GM15510 (cell line): ENCODE results near the gene LYST.

Experiments
- POLR2A ChIP-seq: IDR thresholded peaks from 3 replicates; pipeline ENCODE4 v1.6.1; 2011; ENCODE audit warnings: borderline replicate concordance; ENCODE audit not compliant: insufficient read length; ENCODE audit errors: extremely low read depth

The LYST gene

DNA sequence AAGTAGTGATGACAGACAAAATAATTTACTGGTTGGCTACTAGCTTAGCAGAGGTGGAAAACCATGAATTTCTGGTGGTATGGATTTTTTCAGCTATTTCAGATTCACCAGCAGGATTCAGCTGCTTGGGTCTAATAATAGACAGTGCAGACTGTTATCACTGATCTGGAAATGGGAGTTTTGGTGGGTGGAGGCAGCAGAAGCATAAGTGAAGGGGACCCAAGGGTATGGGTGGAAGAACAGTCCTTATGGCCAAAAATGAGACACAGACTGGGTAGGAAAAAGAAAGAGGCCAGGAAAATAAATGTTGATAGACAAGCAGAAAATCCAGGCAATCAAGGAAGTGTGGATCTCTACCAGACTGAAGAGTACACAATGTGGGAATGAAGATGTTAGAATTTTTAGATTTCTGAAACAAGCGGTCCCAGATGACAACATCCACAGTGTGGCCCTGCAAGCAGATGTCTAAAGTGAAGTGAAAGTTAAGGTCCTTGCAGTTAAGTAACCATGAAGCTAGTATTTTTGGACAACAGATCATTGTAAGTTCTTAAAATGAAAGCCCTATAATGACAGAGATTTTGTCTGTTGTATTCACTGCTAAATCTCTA, 24.7 kb downstream of the LYST start:
- no peak for TF ChIP-seq POLR2A

GRCh38 chr1:235838021-235838420, 28.7 kb downstream of the LYST start:
- TF ChIP-seq POLR2A, result no peak

DNA sequence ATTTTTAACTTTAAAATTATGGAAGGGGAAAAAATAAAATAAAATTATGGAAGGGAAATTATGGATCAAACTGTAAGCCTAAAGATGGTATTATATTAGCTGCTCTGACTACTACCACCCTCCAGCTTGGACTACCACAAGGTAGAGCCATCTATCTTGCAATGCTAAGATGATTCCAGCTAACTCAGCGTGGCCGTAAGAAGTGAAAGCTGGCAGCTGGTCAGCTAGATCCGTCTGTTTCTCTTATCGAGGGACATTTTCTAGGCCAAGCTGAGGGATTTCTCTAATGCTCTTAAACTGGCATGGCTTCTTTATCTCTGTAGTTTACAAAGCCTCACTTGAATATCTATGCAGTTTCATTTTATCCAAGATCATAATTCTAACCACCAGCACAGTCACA, 31.5 kb downstream of the LYST start:
- no peak for TF ChIP-seq POLR2A

- TF ChIP-seq POLR2A, result no peak
These were observed 32.1 kb downstream of the LYST start for GRCh38 chr1:235834620-235835019.

DNA sequence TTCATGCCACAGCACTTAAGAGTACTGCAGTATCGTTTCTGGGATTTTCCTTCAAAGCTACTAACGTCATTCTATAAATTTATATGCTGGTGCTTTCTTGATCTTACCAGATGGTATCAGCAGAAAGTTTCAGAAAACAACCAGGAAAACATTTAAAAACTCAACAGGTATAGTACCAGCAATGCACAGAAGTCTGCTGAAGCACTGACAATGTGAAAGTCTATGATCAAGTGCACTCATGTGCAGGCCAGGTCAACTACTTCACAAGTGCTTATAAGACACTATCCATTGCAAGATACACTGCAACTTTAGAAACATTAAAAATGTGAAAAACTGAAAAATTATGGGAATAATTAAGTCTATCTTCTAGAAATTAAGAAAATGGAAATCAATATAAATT, 34.7 kb downstream of the LYST start:
- no peak for TF ChIP-seq POLR2A

- TF ChIP-seq POLR2A, result no peak
These were observed 35.6 kb downstream of the LYST start for GRCh38 chr1:235831148-235831547.

DNA sequence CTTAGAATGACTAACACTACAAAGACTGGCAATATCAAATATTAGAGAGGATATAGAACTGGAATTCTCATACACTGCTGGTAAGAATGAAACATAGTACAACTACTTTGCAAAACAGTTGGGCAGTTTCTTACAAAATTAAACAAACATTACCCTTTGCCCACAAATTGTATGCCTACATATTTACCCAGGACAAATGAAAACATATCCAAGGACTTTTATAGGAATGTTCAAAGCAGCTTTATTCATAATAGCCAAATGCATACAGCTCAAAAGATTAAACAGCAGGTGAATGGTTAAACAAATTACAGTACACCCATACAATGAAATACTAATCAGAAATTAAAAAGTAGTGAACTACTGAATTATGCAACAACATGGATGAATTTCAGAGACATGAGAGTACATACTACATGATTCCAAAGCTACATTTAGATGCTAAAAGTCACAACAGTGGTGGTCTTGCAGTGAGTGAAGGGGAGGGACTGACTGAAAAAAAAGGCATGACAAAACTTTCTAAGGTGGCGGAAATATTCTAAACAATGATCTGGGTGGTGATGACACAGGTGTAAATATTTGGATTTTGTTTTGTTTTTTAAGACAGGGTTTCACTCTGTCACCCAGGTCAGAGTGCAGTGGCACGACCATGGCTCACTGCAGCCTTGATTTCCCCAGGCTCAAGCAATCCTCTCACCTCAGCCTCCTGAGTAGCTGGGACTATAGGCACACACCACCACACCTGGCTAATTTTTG, 40.4 kb downstream of the LYST start:
- no peak for TF ChIP-seq POLR2A

GRCh38 chr1:235825229-235825628, 41.5 kb downstream of the LYST start:
- TF ChIP-seq POLR2A, result no peak

GRCh38 chr1:235823684-235824083, 43.0 kb downstream of the LYST start:
- no peak for TF ChIP-seq POLR2A

DNA sequence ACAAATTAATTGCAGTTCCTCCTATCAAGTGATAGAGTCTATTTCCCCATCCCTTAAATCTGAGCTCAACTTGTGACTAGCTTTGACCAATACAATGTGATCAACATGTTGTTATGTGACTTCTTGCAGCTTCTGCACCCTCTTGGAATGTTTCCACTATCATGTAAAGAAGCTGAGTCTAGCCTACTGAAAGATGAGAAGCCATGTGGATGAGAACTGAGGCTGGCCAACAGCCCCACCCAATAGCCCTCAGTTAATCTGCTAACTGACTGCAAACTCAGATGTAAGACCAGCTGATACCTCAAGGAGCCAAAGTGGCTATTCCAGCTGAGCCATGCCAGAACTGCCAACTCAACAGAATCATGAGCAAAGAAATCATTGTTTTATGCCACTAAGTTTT, 44.0 kb downstream of the LYST start:
- TF ChIP-seq POLR2A, result no peak

DNA sequence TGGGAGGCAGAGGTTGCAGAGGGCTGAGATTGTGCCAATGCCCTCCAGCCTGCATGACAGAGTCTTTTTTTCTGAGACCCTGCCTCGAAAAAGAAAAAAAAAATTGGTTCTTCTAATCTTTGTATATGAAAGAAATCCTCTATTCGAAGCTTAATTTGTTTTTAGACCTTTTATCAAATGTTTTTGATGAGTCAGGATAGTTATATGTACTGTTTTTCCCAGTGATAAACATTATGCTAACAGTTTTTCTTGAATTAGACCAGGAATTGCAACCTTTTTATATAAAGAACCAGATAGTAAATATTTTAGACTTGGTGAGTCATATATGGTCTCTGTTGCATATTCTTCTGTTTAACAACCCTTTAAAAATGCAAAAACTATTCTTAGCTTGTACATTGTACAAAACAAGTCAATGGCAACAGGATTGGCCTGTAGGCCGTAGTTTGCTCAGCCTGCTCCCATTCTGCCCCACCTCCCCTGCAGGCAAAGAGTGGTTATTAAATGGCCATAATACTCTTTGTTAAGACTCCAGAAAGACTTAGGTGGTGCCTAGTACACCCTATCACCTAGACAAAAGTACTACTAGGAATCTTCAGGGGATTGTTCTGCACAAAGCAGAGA, 45.2 kb downstream of the LYST start:
- TF ChIP-seq POLR2A, result no peak

DNA sequence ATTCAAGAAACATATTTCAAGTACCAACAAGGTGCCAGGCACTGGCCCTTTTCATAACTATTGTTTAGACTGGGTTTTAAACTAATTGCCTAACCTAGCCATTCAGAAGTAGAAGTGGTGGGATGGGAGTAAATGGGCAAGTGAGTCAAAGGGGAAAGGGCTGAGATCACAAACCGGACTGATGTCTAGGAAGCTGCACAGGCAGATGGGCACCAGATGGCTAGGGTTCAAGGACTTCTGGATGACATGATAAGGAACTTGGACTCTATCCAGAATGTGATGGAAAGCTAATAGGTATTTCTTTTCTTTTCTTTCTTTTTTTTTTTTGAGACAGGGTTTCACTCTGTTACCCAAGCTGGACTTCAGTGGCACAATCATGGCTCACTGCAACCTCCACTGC, 46.6 kb downstream of the LYST start:
- TF ChIP-seq POLR2A, result no peak

GRCh38 chr1:235818632-235819136, 48.0 kb downstream of the LYST start:
- no peak for TF ChIP-seq POLR2A

GRCh38 chr1:235817101-235817728, 49.5 kb downstream of the LYST start:
- TF ChIP-seq POLR2A, result no peak

DNA sequence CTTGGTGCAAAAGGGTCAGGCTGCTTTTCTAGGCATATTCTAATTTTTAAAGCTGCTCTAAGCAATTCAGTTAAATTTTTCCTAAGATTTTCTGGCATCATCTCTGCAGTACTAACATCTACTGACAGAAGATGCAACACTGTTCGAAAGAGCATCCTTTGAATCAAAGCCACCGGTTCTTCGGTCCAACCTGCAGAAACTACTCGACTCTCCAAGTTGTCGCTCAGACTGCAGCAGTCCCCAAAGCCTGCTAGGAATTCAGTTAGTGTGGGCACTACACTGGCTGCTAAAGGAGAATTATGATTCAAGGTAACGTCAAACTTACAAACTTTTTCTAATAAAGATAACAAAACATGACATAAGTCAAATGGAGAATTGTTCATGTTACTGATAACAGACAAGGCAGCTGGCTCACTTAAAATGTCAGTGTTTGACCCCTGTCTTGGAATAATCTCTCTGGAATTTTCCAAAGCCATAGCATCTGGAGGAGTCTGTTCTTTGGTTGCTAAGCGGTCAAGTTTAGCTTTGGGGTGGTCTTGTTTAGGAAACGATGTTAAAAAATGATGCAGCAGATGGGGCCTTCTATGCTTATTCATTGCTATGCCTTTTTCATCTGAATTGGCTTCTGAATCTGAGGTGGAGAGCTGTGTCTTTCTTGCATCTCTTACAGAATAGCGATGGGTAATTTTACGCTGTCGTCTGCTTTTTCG, 56.9 kb downstream of the LYST start:
- TF ChIP-seq POLR2A, result no peak
